ENCODE measurements around the gene SNX17. TPM values are rescaled to one million over a fixed set of nuclear protein-coding genes. Genes with fewer than 3 reads are reported as not detected.
A peak's percentile ranks its signal among the peaks of the same experiment; 100 is the strongest.

The SNX17 gene
- 10 to 100 TPM; 71.6 to 97.7 (median 90.8) TPM for total RNA-seq

- peak within 1 kb of the TSS; percentile 78 to 97 (median 94) for H3K27ac ChIP-seq
- H3K9me3 ChIP-seq: no peaks in the 10 kb centered on the region
- WGBS, 2 donors: 0% methylated on average over 17 to 42 of the region's 85 CpGs
- H3K4me1 ChIP-seq: peaks cover 0 to 37% (median 28%) of the 10 kb centered on the region in 4 donors
- no peaks in the 10 kb centered on the region for H3K27me3 ChIP-seq
- H3K36me3 ChIP-seq: peaks cover 6 to 69% (median 18%) of the 10 kb centered on the region in 3 donors
- TF ChIP-seq CTCF (IDR thresholded peaks at IDR 0.05) (peak; percentile 55 to 92 (median 82)), EP300 (IDR thresholded peaks at IDR 0.05) (peak; percentile 90 to 97), POLR2A (IDR thresholded peaks at IDR 0.05) (peak; percentile 27 to 67)
- H3K4me3 ChIP-seq: peak within 1 kb of the TSS; percentile 84 to 100 (median 98)
- peak; percentile 97 to 98 for DNase-seq (ENCODE audit: low spot score in 2 of 2)
These were observed at the start of gene SNX17, which contains the start of gene EIF2B4 for GRCh38 chr2:27370026-27370815. SNX17 (plus strand) TSS chr2:27370616; CDS start chr2:27370744, 128 bp downstream. EIF2B4 (minus strand) TSS chr2:27370338; CDS start chr2:27370314, 24 bp downstream.

GRCh38 chr2:27320958-27321543 is 49.4 kb upstream of the SNX17 start:
- peak; percentile 33 to 49 for DNase-seq (ENCODE audit: low spot score in 2 of 2)
- H3K36me3 ChIP-seq: peaks cover 0 to 22% (median 0%) of the 10 kb centered on the region in 3 donors
- H3K9me3 ChIP-seq: no peaks in the 10 kb centered on the region
- H3K27me3 ChIP-seq: no peaks in the 10 kb centered on the region
- H3K4me3 ChIP-seq: no peak overlapping the region
- WGBS, 2 donors: 64 to 65% methylated on average over 8 of the region's 8 CpGs
- peaks cover 0 to 28% (median 15%) of the 10 kb centered on the region in 4 donors for H3K4me1 ChIP-seq
- no peak overlapping the region for H3K27ac ChIP-seq
- peak in 1 of 5 experiments; percentile 21 for TF ChIP-seq CTCF (IDR thresholded peaks at IDR 0.05)
- TF ChIP-seq POLR2A (IDR thresholded peaks at IDR 0.05): no peak
- TF ChIP-seq EP300 (IDR thresholded peaks at IDR 0.05): peak in 1 of 2 donors; percentile 50

GRCh38 chr2:27322301-27322765 is 48.1 kb upstream of the SNX17 start:
- TF ChIP-seq EP300 (IDR thresholded peaks at IDR 0.05) (no peak), CTCF (IDR thresholded peaks at IDR 0.05) (no peak), POLR2A (IDR thresholded peaks at IDR 0.05) (no peak)
- Histone ChIP-seq H3K27ac (peak overlapping the region; percentile 88 to 97 (median 96)), H3K9me3 (no peaks in the 10 kb centered on the region), H3K4me1 (peaks cover 0 to 28% (median 15%) of the 10 kb centered on the region in 4 donors), H3K4me3 (peak overlapping the region; percentile 59 to 85 (median 74)), H3K27me3 (no peaks in the 10 kb centered on the region), H3K36me3 (peaks cover 0 to 22% (median 0%) of the 10 kb centered on the region in 3 donors)
- 3 to 8% methylated on average over 7 to 10 of the region's 10 CpGs for WGBS, 2 donors
- no peak for DNase-seq (ENCODE audit: low spot score in 2 of 2)

- H3K36me3 ChIP-seq: peaks cover 0 to 23% (median 0%) of the 10 kb centered on the region in 3 donors
- H3K4me3 ChIP-seq: peak within 1 kb of the TSS; percentile 59 to 85 (median 74)
- peak within 1 kb of the TSS; percentile 88 to 97 (median 96) for H3K27ac ChIP-seq
- no peaks in the 10 kb centered on the region for H3K27me3 ChIP-seq
- TF ChIP-seq POLR2A (IDR thresholded peaks at IDR 0.05) (peak; percentile 42 to 87), CTCF (IDR thresholded peaks at IDR 0.05) (peak in 1 of 5 experiments; percentile 21), EP300 (IDR thresholded peaks at IDR 0.05) (peak in 1 of 2 donors; percentile 95)
- no peaks in the 10 kb centered on the region for H3K9me3 ChIP-seq
- DNase-seq (ENCODE audit: low spot score in 2 of 2): peak; percentile 77 to 87
- 0% methylated on average over 25 to 38 of the region's 39 CpGs for WGBS, 2 donors
- peaks cover 0 to 28% (median 15%) of the 10 kb centered on the region in 4 donors for H3K4me1 ChIP-seq
These were observed 47.4 kb upstream of the SNX17 start, which contains the start of gene MPV17 for GRCh38 chr2:27322766-27323595. MPV17 (minus strand) TSS chr2:27323097; CDS start chr2:27322517, 580 bp downstream.
